22Rv1 (cell line): ENCODE data around the gene COL5A2.

ENCODE experiments used
- H3K27ac ChIP-seq: fragments of 450-650 bp; 2 replicates; pipeline ENCODE4 v1.5.1; 2017
- CTCF ChIP-seq: fragments of 450-650 bp; IDR thresholded peaks from 2 replicates; pipeline ENCODE4 v1.5.1; 2017; ENCODE audit warnings: mild to moderate bottlenecking
- ZFX ChIP-seq: fragments of 450-650 bp; IDR thresholded peaks from 2 replicates; pipeline ENCODE4 v1.6.1; 2017; ENCODE audit warnings: antibody characterized with exemption, borderline replicate concordance

The COL5A2 gene

GRCh38 chr2:189037518-189037917 lies 142.0 kb downstream of the COL5A2 start:
- TF ChIP-seq CTCF = no peak
- TF ChIP-seq ZFX = no peak
- no peak overlapping the region for H3K27ac ChIP-seq

- TF ChIP-seq ZFX (no peak), CTCF (peak; percentile 63)
- H3K27ac ChIP-seq = no peak overlapping the region
Measured at GRCh38 chr2:189024901-189025618, 154.5 kb downstream of the COL5A2 start.

GRCh38 chr2:189022492-189022891 lies 157.1 kb downstream of the COL5A2 start:
- TF ChIP-seq CTCF (no peak), ZFX (no peak)
- H3K27ac ChIP-seq = no peak overlapping the region

GRCh38 chr2:189022053-189022481 lies 157.5 kb downstream of the COL5A2 start:
- TF ChIP-seq CTCF = no peak
- no peak for TF ChIP-seq ZFX
- no peak overlapping the region for H3K27ac ChIP-seq

- H3K27ac ChIP-seq = no peak overlapping the region
- no peak for TF ChIP-seq CTCF
- TF ChIP-seq ZFX = no peak
Measured at GRCh38 chr2:189020179-189020578, 159.4 kb downstream of the COL5A2 start.

- TF ChIP-seq ZFX = no peak
- no peak for TF ChIP-seq CTCF
- H3K27ac ChIP-seq = no peak overlapping the region
Measured at GRCh38 chr2:189018631-189019030, 160.9 kb downstream of the COL5A2 start.

- H3K27ac ChIP-seq = no peak overlapping the region
- no peak for TF ChIP-seq CTCF
- TF ChIP-seq ZFX = no peak
Measured at GRCh38 chr2:189016311-189016861, 163.2 kb downstream of the COL5A2 start.
